NCI-H2171 treated with DMSO at 0.1 percent for 48 hours (cell line): ENCODE data around the gene ANP32B.
"Not testable (repeated sequence)": the region's sequence is repeated elsewhere in the genome, so short reads cannot be mapped to it uniquely, and the experiment has no call there.

Experiments
- DNase-seq: peaks from one replicate; lab custom pipeline; 2025; lab: John Stamatoyannopoulos, UW

Gene ANP32B

GRCh38 chr9:97982683-97983588 is at the start of gene ANP32B:
Gene ANP32B, plus strand, starts transcription at chr9:97983341. Its CDS starts 215 bp downstream, at chr9:97983556.
- peak; percentile 87 for DNase-seq

- DNase-seq: peak; percentile 72
Measured at GRCh38 chr9:97934321-97935115, 48.6 kb upstream of the ANP32B start.

- no peak for DNase-seq
Measured at GRCh38 chr9:97935276-97935675, 47.9 kb upstream of the ANP32B start.

- DNase-seq: no peak
Measured at GRCh38 chr9:97936998-97937397, 46.1 kb upstream of the ANP32B start.

GRCh38 chr9:97938081-97938644 is 45.0 kb upstream of the ANP32B start, which contains the start of gene HEMGN:
Gene HEMGN, minus strand, starts transcription at chr9:97938172. Its CDS starts 36 bp downstream, at chr9:97938136.
- DNase-seq: no peak

- DNase-seq: no peak
Measured at GRCh38 chr9:97940233-97940632, 42.9 kb upstream of the ANP32B start.

GRCh38 chr9:97940741-97941140 is 42.4 kb upstream of the ANP32B start:
- DNase-seq: no peak

- no peak for DNase-seq
Measured at GRCh38 chr9:97941323-97941722, 41.8 kb upstream of the ANP32B start.

- DNase-seq: no peak
Measured at GRCh38 chr9:97943308-97943855, 39.8 kb upstream of the ANP32B start.

- DNase-seq: no peak
Measured at GRCh38 chr9:97944612-97945011, 38.5 kb upstream of the ANP32B start.

- not testable (repeated sequence) for DNase-seq
Measured at GRCh38 chr9:97945470-97945869, 37.7 kb upstream of the ANP32B start.

- not testable (repeated sequence) for DNase-seq
Measured at GRCh38 chr9:97947094-97947493, 36.0 kb upstream of the ANP32B start.

GRCh38 chr9:97950873-97951272 is 32.3 kb upstream of the ANP32B start:
- DNase-seq: not testable (repeated sequence)

GRCh38 chr9:97954550-97954989 is 28.6 kb upstream of the ANP32B start:
- DNase-seq: peak; percentile 54

GRCh38 chr9:97956331-97956730 is 26.8 kb upstream of the ANP32B start:
- DNase-seq: no peak

- DNase-seq: no peak
Measured at GRCh38 chr9:97958812-97959511, 24.2 kb upstream of the ANP32B start.

GRCh38 chr9:97959585-97959984 is 23.6 kb upstream of the ANP32B start:
- DNase-seq: no peak

- not testable (repeated sequence) for DNase-seq
Measured at GRCh38 chr9:97960678-97961328, 22.3 kb upstream of the ANP32B start.

- no peak for DNase-seq
Measured at GRCh38 chr9:97961361-97961760, 21.8 kb upstream of the ANP32B start.

GRCh38 chr9:97962136-97962535 is 21.0 kb upstream of the ANP32B start:
- no peak for DNase-seq

- DNase-seq: no peak
Measured at GRCh38 chr9:97962575-97962974, 20.6 kb upstream of the ANP32B start.
